K562 (cell line): ENCODE measurements around the gene CPED1. TPM values are rescaled to one million over a fixed set of nuclear protein-coding genes. Genes with fewer than 3 reads are reported as not detected.

Experiments used
- CHD2 ChIP-seq: IDR thresholded peaks from 2 replicates; pipeline ENCODE4 v1.6.1; 2011; ENCODE audit warnings: low read depth, low read length
- CUX1 ChIP-seq: fragments of 200-800 bp; sonication (Bioruptor generic); IDR thresholded peaks from 2 replicates; pipeline ENCODE4 v1.6.1; 2016; ENCODE audit warnings: missing genetic modification characterization, missing compliant biosample characterization
- ESRRA ChIP-seq: fragments of 450-650 bp; IDR thresholded peaks from 2 replicates; pipeline ENCODE4 v1.6.1; 2014; ENCODE audit warnings: low read depth, mild to moderate bottlenecking, moderate library complexity, borderline replicate concordance
- FOXJ2 ChIP-seq: fragments of 200-800 bp; sonication (Bioruptor generic); IDR thresholded peaks from 2 replicates; pipeline ENCODE4 v1.6.1; 2016; ENCODE audit warnings: missing genetic modification characterization, missing compliant biosample characterization
- FOXJ3 ChIP-seq: sonication (generic); formaldehyde crosslinking; IDR thresholded peaks from 2 replicates; pipeline ENCODE4 v1.4.0; 2020; ENCODE audit warnings: mild to moderate bottlenecking, missing genetic modification reagents
- MAFK ChIP-seq: IDR thresholded peaks from 2 replicates; pipeline ENCODE4 v1.6.1; 2011; ENCODE audit warnings: low read length, improper control_type of control experiment
- NELFE ChIP-seq: IDR thresholded peaks from 2 replicates; pipeline ENCODE4 v1.6.1; 2011; ENCODE audit warnings: mild to moderate bottlenecking; ENCODE audit not compliant: insufficient read depth, insufficient read length
- PRDM10 ChIP-seq: fragments of 450-650 bp; IDR thresholded peaks from 2 replicates; pipeline ENCODE4 v1.6.1; 2018; ENCODE audit not compliant: partially characterized antibody
- SUPT5H ChIP-seq: fragments of 450-650 bp; IDR thresholded peaks from 2 replicates; pipeline ENCODE4 v1.6.1; 2016
- TCF7L2 ChIP-seq: fragments of 150-350 bp; IDR thresholded peaks from 2 replicates; pipeline ENCODE4 v1.6.1; 2016; ENCODE audit warnings: low read depth, mild to moderate bottlenecking, low read length, moderate library complexity
- TFAM ChIP-seq: fragments of 250-450 bp; sonication (Bioruptor Pico); conservative IDR thresholded peaks from 2 replicates; pipeline ENCODE4 v1.5.0; 2021; ENCODE audit warnings: mild to moderate bottlenecking, moderate library complexity
- ZNF174 ChIP-seq: fragments of 250-450 bp; sonication (Bioruptor Pico); IDR thresholded peaks from 2 replicates; pipeline ENCODE4 v1.4.0; 2020; ENCODE audit warnings: mild to moderate bottlenecking
- ZNF444 ChIP-seq: fragments of 250-450 bp; sonication (Bioruptor Pico); IDR thresholded peaks from 2 replicates; pipeline ENCODE4 v1.4.0; 2020; ENCODE audit warnings: mild to moderate bottlenecking, moderate library complexity
- polyA plus RNA-seq, 8 experiments: library from polyadenylated mRNA; depleted of rRNA in 4 of 8; stranded (reverse) in 5 of 8; unstranded in 3 of 8; fragments of >200 nt; fragmentation: Nextera tagmentation in 2 of 8; fragmentation: Illumina TruSeq in 1 of 8; extraction: Ambion mirVana in 2 of 8; extraction: Trizol in 1 of 8; gene quantifications; 2 replicates each; pipeline versions ENCODE4 v1.2.1 to v1.2.3, GENCODE V29; 2011 to 2014; ENCODE audit warnings: inconsistent platforms in 1 of 8, missing spikeins in 1 of 8
- total RNA-seq, 7 experiments: library from RNA; depleted of rRNA in 6 of 7; stranded (reverse); fragments of >200 nt in 6 of 7; fragmentation: Illumina TruSeq in 2 of 7; extraction: Trizol in 2 of 7; gene quantifications; 2 replicates each; pipeline versions ENCODE4 v1.2.1 to v1.2.3, GENCODE V29; 2011 to 2021; ENCODE audit warnings: low replicate concordance in 1 of 7
- TF ChIP-seq, protein P1 (sequence below): fragments of 250-450 bp; sonication (Bioruptor Pico); IDR thresholded peaks from 2 replicates; pipeline ENCODE4 v1.4.0; 2020; ENCODE audit warnings: mild to moderate bottlenecking
- TF ChIP-seq, protein P2 (sequence below): fragments of 450-650 bp; formaldehyde crosslinking; IDR thresholded peaks from 2 replicates; pipeline ENCODE4 v1.4.0; 2020; ENCODE audit warnings: mild to moderate bottlenecking

CPED1 gene
- total and polyA plus RNA-seq, 9 of the 15 experiments (the other 6 are each of a cell fraction or from before 2014, with no cell fraction given): 195 to 393 (median 290) TPM

GRCh38 chr7:121000081-121000983 is 11.8 kb downstream of the CPED1 start (continued):
- TF ChIP-seq PRDM10 (peak; percentile 74), SUPT5H (no peak), ZNF444 (CRISPR knock-in tag) (no peak; the same call in 1 of the 2 replicates), FOXJ2 (tag) (peak; percentile 56; the same call in 1 of the 2 replicates), TCF7L2 (no peak), ZNF174 (CRISPR knock-in tag) (no peak), FOXJ3 (no peak), MAFK (0 out of 2 replicates have a peak, but pooled peaks have one; percentile 42), CUX1 (CRISPR knock-in tag) (0 out of 2 replicates have a peak, but pooled peaks have one; percentile 66), TFAM (no peak), NELFE (no peak), ESRRA (no peak), CHD2 (no peak)
- TF ChIP-seq, protein P1, sequence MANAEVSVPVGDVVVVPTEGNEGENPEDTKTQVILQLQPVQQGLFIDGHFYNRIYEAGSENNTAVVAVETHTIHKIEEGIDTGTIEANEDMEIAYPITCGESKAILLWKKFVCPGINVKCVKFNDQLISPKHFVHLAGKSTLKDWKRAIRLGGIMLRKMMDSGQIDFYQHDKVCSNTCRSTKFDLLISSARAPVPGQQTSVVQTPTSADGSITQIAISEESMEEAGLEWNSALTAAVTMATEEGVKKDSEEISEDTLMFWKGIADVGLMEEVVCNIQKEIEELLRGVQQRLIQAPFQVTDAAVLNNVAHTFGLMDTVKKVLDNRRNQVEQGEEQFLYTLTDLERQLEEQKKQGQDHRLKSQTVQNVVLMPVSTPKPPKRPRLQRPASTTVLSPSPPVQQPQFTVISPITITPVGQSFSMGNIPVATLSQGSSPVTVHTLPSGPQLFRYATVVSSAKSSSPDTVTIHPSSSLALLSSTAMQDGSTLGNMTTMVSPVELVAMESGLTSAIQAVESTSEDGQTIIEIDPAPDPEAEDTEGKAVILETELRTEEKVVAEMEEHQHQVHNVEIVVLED (CRISPR knock-in tag): no peak
- TF ChIP-seq, protein P2, sequence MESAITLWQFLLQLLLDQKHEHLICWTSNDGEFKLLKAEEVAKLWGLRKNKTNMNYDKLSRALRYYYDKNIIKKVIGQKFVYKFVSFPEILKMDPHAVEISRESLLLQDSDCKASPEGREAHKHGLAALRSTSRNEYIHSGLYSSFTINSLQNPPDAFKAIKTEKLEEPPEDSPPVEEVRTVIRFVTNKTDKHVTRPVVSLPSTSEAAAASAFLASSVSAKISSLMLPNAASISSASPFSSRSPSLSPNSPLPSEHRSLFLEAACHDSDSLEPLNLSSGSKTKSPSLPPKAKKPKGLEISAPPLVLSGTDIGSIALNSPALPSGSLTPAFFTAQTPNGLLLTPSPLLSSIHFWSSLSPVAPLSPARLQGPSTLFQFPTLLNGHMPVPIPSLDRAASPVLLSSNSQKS (CRISPR knock-in tag): no peak
